Right atrium auricular region (tissue), 2 donors: Measurements from ENCODE around the gene P4HTM. TPM values are rescaled to one million over a fixed set of nuclear protein-coding genes. Genes with fewer than 3 reads are reported as not detected.

Experiments used
- DNase-seq: peaks from one replicate; pipeline ENCODE4 v3.0.0-alpha.2; 2019; ENCODE audit warnings: low spot score
- H3K27ac ChIP-seq, 2 donors: fragments of 200-600 bp; sonication (generic); 1 replicate in 1 of 2; 2 replicates in 1 of 2; pipeline ENCODE4 v1.5.1; 2016 to 2019
- H3K27me3 ChIP-seq, 2 donors: fragments of 200-600 bp; sonication (generic); one replicate each; pipeline versions ENCODE4 v1.5.1 to v1.6.0; 2017 to 2019
- H3K36me3 ChIP-seq: fragments of 200-600 bp; sonication (generic); one replicate; pipeline ENCODE4 v1.5.1; 2016
- H3K4me1 ChIP-seq, 2 donors: fragments of 200-600 bp; sonication (generic); one replicate each; pipeline versions ENCODE4 v1.5.1 to v1.6.0; 2017 to 2019
- H3K4me3 ChIP-seq, 2 donors: fragments of 200-600 bp; sonication (generic); 1 replicate in 1 of 2; 2 replicates in 1 of 2; pipeline ENCODE4 v1.5.1; 2017 to 2019; ENCODE audit warnings: mild to moderate bottlenecking in 1 of 2, moderate library complexity in 1 of 2
- H3K9me3 ChIP-seq, 2 donors: fragments of 200-600 bp; sonication (generic); one replicate each; pipeline ENCODE4 v1.5.1; 2019
- CTCF ChIP-seq, 2 donors: fragments of 200-600 bp; sonication (generic); IDR thresholded peaks; one replicate each; pipeline ENCODE4 v1.5.1; 2019; ENCODE audit warnings: antibody characterized with exemption in 2 of 2
- total RNA-seq, 2 donors: library from RNA; depleted of rRNA; stranded (reverse); fragments of >200 nt; gene quantifications; one replicate each; pipeline ENCODE4 v1.1.0, GENCODE V29; 2016

P4HTM gene
- total RNA-seq, 2 donors from 2014 or later = 40.5 to 45.4 TPM

- no peak for DNase-seq
- peaks cover 0 to 31% of the 10 kb centered on the region in 2 donors for H3K4me1 ChIP-seq
- H3K36me3 ChIP-seq = peaks cover 17% of the 10 kb centered on the region
- no peak overlapping the region for H3K27ac ChIP-seq
- no peak overlapping the region for H3K4me3 ChIP-seq
- no peaks in the 10 kb centered on the region for H3K9me3 ChIP-seq
- no peak for TF ChIP-seq CTCF (IDR thresholded peaks at IDR 0.05)
- H3K27me3 ChIP-seq = no peaks in the 10 kb centered on the region
Measured at GRCh38 chr3:48993834-48994233, 3.8 kb downstream of the P4HTM start.

GRCh38 chr3:48996640-48997039 is 6.6 kb downstream of the P4HTM start:
- no peaks in the 10 kb centered on the region for H3K9me3 ChIP-seq
- peaks cover 17% of the 10 kb centered on the region for H3K36me3 ChIP-seq
- H3K4me1 ChIP-seq = peaks cover 0 to 14% of the 10 kb centered on the region in 2 donors
- no peak for DNase-seq
- H3K4me3 ChIP-seq = no peak overlapping the region
- no peak for TF ChIP-seq CTCF (IDR thresholded peaks at IDR 0.05)
- H3K27ac ChIP-seq = no peak overlapping the region
- no peaks in the 10 kb centered on the region for H3K27me3 ChIP-seq

- H3K4me3 ChIP-seq = no peak overlapping the region
- H3K9me3 ChIP-seq = no peaks in the 10 kb centered on the region
- no peak for DNase-seq
- H3K27ac ChIP-seq = no peak overlapping the region
- H3K27me3 ChIP-seq = no peaks in the 10 kb centered on the region
- H3K36me3 ChIP-seq = peaks cover 17% of the 10 kb centered on the region
- no peak for TF ChIP-seq CTCF (IDR thresholded peaks at IDR 0.05)
- peaks cover 0 to 9% of the 10 kb centered on the region in 2 donors for H3K4me1 ChIP-seq
Measured at GRCh38 chr3:48997102-48997635, 7.1 kb downstream of the P4HTM start.

GRCh38 chr3:48997714-48998637 is 7.9 kb downstream of the P4HTM start:
- peaks cover 0 to 7% of the 10 kb centered on the region in 2 donors for H3K4me1 ChIP-seq
- no peaks in the 10 kb centered on the region for H3K9me3 ChIP-seq
- H3K27ac ChIP-seq = no peak overlapping the region
- H3K4me3 ChIP-seq = no peak overlapping the region
- H3K27me3 ChIP-seq = no peaks in the 10 kb centered on the region
- TF ChIP-seq CTCF (IDR thresholded peaks at IDR 0.05) = no peak
- DNase-seq = no peak
- H3K36me3 ChIP-seq = peaks cover 17% of the 10 kb centered on the region

- peaks cover 17% of the 10 kb centered on the region for H3K36me3 ChIP-seq
- H3K4me1 ChIP-seq = peaks cover 0 to 7% of the 10 kb centered on the region in 2 donors
- H3K9me3 ChIP-seq = no peaks in the 10 kb centered on the region
- no peak overlapping the region for H3K27ac ChIP-seq
- H3K4me3 ChIP-seq = no peak overlapping the region
- DNase-seq = no peak
- TF ChIP-seq CTCF (IDR thresholded peaks at IDR 0.05) = no peak
- H3K27me3 ChIP-seq = no peaks in the 10 kb centered on the region
Measured at GRCh38 chr3:48999085-48999858, 9.2 kb downstream of the P4HTM start.
